Panc1 (cell line): ENCODE data around the gene KRT9. TPM values are rescaled to one million over a fixed set of nuclear protein-coding genes. Genes with fewer than 3 reads are reported as not detected.

ENCODE experiments used
- ATAC-seq: fragments of 200-7000 bp; cut with Tn5 transposase; 2 replicates; pipeline ENCODE4 v1.9.1; 2020; ENCODE audit warnings: mild to moderate bottlenecking, moderate library complexity
- BruUV-seq: library from RNA; stranded (reverse); fragments of 400-500 nt; replicated peaks from 2 replicates; lab custom pipeline; 2021; lab: Mats Ljungman, UMichigan
- CTCF ChIA-PET: fragments of 300-600 bp; sonication (Branson Sonifier 250); formaldehyde crosslinking; loops from one replicate; lab custom pipeline; 2022; ENCODE audit warnings: antibody characterized with exemption; lab: Charles Lee
- POLR2A ChIA-PET: fragments of 300-600 bp; sonication (Branson Sonifier 250); formaldehyde crosslinking; loops from one replicate; lab custom pipeline; 2022; ENCODE audit warnings: antibody characterized with exemption; lab: Charles Lee
- DNase-seq: peaks from one replicate; pipeline ENCODE4 v3.0.0-alpha.2; 2010; ENCODE audit warnings: low read depth, low spot score
- H3K27ac ChIP-seq: 2 replicates; pipeline ENCODE4 v1.5.1; 2011; ENCODE audit warnings: mild to moderate bottlenecking, low read length, inconsistent platforms
- H3K27me3 ChIP-seq: fragments of 200-500 bp; sonication (Bioruptor generic); 2 replicates; pipeline ENCODE4 v1.6.0; 2014; ENCODE audit warnings: low read length, inconsistent platforms; ENCODE audit not compliant: control insufficient read depth, insufficient read depth
- H3K36me3 ChIP-seq: fragments of 200-500 bp; sonication (Bioruptor generic); 2 replicates; pipeline ENCODE4 v1.5.1; 2014; ENCODE audit warnings: inconsistent platforms, mild to moderate bottlenecking, low read length, moderate library complexity; ENCODE audit not compliant: control insufficient read depth, insufficient read depth
- H3K4me1 ChIP-seq: 2 replicates; pipeline ENCODE4 v1.5.1; 2011; ENCODE audit warnings: inconsistent platforms, mild to moderate bottlenecking, low read length, moderate library complexity; ENCODE audit not compliant: control insufficient read depth, insufficient read depth
- H3K4me3 ChIP-seq, 2 experiments: 2 replicates each; pipeline ENCODE4 v1.5.1; 2011 to 2012; ENCODE audit warnings: low read depth in 2 of 2, low read length in 2 of 2, mild to moderate bottlenecking in 2 of 2, inconsistent platforms in 1 of 2, moderate library complexity in 1 of 2
- H3K9me3 ChIP-seq: fragments of 200-500 bp; sonication (Bioruptor generic); 2 replicates; pipeline ENCODE4 v1.5.1; 2014; ENCODE audit warnings: low read depth, mild to moderate bottlenecking, inconsistent platforms, low read length, moderate library complexity; ENCODE audit not compliant: control insufficient read depth, insufficient read depth
- POLR2AphosphoS5 ChIP-seq: IDR thresholded peaks from 2 replicates; pipeline ENCODE4 v1.6.1; 2012; ENCODE audit warnings: mild to moderate bottlenecking, low read depth, low read length, moderate library complexity
- SIN3A ChIP-seq: IDR thresholded peaks from 2 replicates; pipeline ENCODE4 v1.6.1; 2012; ENCODE audit warnings: low read depth, mild to moderate bottlenecking, low read length, moderate library complexity, borderline replicate concordance; ENCODE audit not compliant: insufficient read depth
- TCF7L2 ChIP-seq: IDR thresholded peaks from 2 replicates; pipeline ENCODE4 v1.6.1; 2011; ENCODE audit warnings: mild to moderate bottlenecking, low read depth, low read length, inconsistent platforms
- in situ Hi-C: cut with HindIII; loops from 2 replicates; pipeline ENCODE4 v1.10.0; 2016; ENCODE audit warnings: low sequenced_read_pairs, low pct_unique_long_range_greater_than_20kb
- intact Hi-C: fragments of 100-400 bp; cut with micrococcal nuclease; formaldehyde crosslinking; loops from one replicate; pipeline ENCODE4 v1.10.0; 2022; ENCODE audit not compliant: unreplicated experiment
- total RNA-seq: library from RNA; stranded (reverse); gene quantifications from one replicate; pipeline ENCODE4 v1.2.1, GENCODE V29; 2021; ENCODE audit not compliant: unreplicated experiment
- TF ChIP-seq, protein P1 (sequence below), 2 experiments: IDR thresholded peaks; 2 replicates each; pipeline ENCODE4 v1.6.1; 2011 to 2012; ENCODE audit warnings: low read depth in 2 of 2, control low read depth in 1 of 2, low read length in 1 of 2, mild to moderate bottlenecking in 1 of 2, moderate library complexity in 1 of 2; ENCODE audit not compliant: insufficient read depth in 1 of 2
- TF ChIP-seq, protein P2 (sequence below): fragments of 450-650 bp; IDR thresholded peaks from 2 replicates; pipeline ENCODE4 v1.5.1; 2017; ENCODE audit warnings: mild to moderate bottlenecking

The KRT9 gene
- total RNA-seq, 1 experiment from 2014 or later: not detected

DNA sequence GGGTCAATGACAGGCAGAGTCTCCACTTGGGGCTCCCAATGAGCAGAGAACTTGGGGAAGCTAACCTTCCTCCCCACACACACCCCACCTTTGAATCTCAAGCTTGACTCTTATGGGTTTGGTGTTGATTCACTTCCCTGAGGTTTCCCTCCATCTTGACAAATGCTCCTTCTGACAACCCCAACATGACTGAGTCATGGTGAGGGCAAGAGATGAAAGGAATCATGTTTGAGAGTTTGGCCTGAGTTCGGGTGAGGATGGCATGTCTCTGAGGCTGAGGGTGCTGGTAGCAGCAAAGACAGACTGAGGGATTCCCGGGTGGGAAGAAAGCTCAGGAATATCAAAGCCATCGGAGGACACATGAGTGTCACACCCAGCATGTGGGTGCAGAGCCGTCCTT, 18.7 kb downstream of the KRT9 start:
- DNase-seq (no peak), ATAC-seq (no peak)
- no TSS peak for BruUV-seq
- Histone ChIP-seq H3K27me3 (no peaks in the 10 kb centered on the region), H3K27ac (no peak overlapping the region), H3K4me3 (no peak overlapping the region), H3K9me3 (no peaks in the 10 kb centered on the region), H3K36me3 (no peaks in the 10 kb centered on the region), H3K4me1 (peaks cover 21% of the 10 kb centered on the region)
- in situ Hi-C loops (no loop called here), intact Hi-C loops (no loop called here)
- ChIA-PET POLR2A (no interaction called here), CTCF (interaction anchor here (0.6 to 1.0 kb wide), 2 partner anchors 26 to 95 kb away, joined by 3 to 15 read pairs; no protein-coding TSS in a partner anchor)
- TF ChIP-seq TCF7L2: no peak
- TF ChIP-seq POLR2AphosphoS5: no peak
- TF ChIP-seq, protein P1, sequence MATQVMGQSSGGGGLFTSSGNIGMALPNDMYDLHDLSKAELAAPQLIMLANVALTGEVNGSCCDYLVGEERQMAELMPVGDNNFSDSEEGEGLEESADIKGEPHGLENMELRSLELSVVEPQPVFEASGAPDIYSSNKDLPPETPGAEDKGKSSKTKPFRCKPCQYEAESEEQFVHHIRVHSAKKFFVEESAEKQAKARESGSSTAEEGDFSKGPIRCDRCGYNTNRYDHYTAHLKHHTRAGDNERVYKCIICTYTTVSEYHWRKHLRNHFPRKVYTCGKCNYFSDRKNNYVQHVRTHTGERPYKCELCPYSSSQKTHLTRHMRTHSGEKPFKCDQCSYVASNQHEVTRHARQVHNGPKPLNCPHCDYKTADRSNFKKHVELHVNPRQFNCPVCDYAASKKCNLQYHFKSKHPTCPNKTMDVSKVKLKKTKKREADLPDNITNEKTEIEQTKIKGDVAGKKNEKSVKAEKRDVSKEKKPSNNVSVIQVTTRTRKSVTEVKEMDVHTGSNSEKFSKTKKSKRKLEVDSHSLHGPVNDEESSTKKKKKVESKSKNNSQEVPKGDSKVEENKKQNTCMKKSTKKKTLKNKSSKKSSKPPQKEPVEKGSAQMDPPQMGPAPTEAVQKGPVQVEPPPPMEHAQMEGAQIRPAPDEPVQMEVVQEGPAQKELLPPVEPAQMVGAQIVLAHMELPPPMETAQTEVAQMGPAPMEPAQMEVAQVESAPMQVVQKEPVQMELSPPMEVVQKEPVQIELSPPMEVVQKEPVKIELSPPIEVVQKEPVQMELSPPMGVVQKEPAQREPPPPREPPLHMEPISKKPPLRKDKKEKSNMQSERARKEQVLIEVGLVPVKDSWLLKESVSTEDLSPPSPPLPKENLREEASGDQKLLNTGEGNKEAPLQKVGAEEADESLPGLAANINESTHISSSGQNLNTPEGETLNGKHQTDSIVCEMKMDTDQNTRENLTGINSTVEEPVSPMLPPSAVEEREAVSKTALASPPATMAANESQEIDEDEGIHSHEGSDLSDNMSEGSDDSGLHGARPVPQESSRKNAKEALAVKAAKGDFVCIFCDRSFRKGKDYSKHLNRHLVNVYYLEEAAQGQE (IDR thresholded peaks at IDR 0.05; ENCODE audit: insufficient read depth in 1 of 2, low read depth in 2 of 2, low read length in 1 of 2): no peak

DNA sequence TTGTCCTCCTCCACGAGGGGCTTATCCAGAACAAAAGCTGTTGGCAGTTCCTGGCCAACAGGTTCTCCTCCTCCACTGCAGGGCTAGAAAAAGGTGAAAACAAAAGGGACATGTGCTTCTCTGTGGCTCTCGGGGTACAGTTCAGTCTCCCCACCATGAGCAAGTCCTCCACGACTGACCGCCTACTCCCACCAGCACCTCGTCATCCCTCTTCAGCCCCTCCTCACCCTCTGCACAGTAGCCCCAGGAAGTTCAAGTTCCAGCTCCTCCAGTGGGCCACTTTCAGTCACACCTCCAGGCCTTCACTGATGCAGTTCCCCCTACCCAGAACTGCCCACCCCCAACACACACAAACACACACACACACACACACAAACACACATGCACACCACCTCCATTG, 19.4 kb downstream of the KRT9 start:
- POLR2A ChIA-PET: interaction anchor here (0.6 kb wide), 1 partner anchor 682 kb away, joined by 5 read pairs; no protein-coding TSS in a partner anchor
- Histone ChIP-seq H3K9me3 (no peaks in the 10 kb centered on the region), H3K27ac (no peak overlapping the region), H3K4me3 (no peak overlapping the region), H3K4me1 (peaks cover 28% of the 10 kb centered on the region), H3K36me3 (no peaks in the 10 kb centered on the region), H3K27me3 (no peaks in the 10 kb centered on the region)
- ATAC-seq (no peak), DNase-seq (no peak)
- CTCF ChIA-PET: no interaction called here
- intact Hi-C loops (no loop called here), in situ Hi-C loops (no loop called here)
- TF ChIP-seq SIN3A (no peak), POLR2AphosphoS5 (no peak), TCF7L2 (no peak)
- TF ChIP-seq, protein P1 (IDR thresholded peaks at IDR 0.05; ENCODE audit: insufficient read depth in 1 of 2, low read depth in 2 of 2, low read length in 1 of 2): no peak
- TF ChIP-seq, protein P2, sequence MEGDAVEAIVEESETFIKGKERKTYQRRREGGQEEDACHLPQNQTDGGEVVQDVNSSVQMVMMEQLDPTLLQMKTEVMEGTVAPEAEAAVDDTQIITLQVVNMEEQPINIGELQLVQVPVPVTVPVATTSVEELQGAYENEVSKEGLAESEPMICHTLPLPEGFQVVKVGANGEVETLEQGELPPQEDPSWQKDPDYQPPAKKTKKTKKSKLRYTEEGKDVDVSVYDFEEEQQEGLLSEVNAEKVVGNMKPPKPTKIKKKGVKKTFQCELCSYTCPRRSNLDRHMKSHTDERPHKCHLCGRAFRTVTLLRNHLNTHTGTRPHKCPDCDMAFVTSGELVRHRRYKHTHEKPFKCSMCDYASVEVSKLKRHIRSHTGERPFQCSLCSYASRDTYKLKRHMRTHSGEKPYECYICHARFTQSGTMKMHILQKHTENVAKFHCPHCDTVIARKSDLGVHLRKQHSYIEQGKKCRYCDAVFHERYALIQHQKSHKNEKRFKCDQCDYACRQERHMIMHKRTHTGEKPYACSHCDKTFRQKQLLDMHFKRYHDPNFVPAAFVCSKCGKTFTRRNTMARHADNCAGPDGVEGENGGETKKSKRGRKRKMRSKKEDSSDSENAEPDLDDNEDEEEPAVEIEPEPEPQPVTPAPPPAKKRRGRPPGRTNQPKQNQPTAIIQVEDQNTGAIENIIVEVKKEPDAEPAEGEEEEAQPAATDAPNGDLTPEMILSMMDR: no peak
- BruUV-seq: no TSS peak
